ENCODE data around the gene MXRA7.

DNA sequence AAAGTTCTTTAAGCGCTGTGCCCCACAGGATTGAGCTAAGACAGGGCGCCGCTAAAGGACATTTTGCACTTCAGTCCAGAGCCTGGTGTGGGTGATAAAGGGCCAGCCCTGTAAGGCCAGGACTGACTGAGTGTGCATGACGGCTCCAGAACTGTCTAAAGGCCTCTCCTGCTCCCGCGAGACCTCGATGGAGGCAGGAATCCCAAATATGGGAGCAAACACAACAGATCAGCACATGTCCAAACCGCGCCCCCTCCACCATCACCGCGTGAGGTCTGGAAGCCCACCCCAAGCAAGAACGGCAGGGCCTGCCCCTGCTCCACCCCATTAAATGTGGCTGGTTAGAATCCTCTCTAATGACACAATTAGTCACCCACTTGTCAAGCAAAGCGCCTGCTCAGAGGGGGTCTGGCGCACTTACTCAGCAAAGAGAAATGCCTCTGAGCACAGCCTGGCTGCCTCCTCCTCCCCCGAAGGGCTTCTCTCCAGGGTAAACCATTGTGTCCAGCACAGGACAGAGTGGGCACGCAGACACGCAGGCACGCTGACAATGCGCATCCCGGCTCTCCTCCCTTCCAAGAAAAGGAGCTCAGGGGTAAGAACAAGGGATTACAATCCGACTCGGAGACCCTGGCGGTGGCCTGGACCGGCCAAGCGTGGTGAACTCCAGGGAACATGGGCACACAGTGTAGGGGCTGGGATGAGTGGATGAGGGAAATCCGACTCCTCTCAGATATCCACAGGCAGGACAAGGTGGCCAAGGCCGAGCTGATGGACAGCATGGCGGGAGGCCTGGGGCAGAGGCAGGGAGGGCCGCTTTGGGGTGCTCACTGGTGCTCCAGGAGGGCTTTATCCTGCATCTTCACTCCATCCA lies 1.5 kb downstream of the MXRA7 start:
- TF ChIP-seq POLR2A (IDR thresholded peaks at IDR 0.05), result peak; percentile 36
- no peak for TF ChIP-seq CTCF (IDR thresholded peaks at IDR 0.05)
